H54 (cell line): ENCODE measurements around the gene LAP3.
"Not testable (repeated sequence)": the region's sequence is repeated elsewhere in the genome, so short reads cannot be mapped to it uniquely, and the experiment has no call there.

ENCODE experiments used
- DNase-seq: peaks from one replicate; pipeline ENCODE4 v3.0.0; 2011; ENCODE audit warnings: low spot score, mixed read lengths; ENCODE audit not compliant: insufficient read length
- FAIRE-seq: peaks from 3 replicates; lab custom pipeline; 2011; peaks lifted over from hg19 to GRCh38; lab: Jason Lieb, UNC
- POLR2A ChIP-seq: IDR thresholded peaks from 2 replicates; pipeline ENCODE4 v1.6.1; 2011; ENCODE audit warnings: low read depth, mild to moderate bottlenecking, low read length

Gene LAP3

DNA sequence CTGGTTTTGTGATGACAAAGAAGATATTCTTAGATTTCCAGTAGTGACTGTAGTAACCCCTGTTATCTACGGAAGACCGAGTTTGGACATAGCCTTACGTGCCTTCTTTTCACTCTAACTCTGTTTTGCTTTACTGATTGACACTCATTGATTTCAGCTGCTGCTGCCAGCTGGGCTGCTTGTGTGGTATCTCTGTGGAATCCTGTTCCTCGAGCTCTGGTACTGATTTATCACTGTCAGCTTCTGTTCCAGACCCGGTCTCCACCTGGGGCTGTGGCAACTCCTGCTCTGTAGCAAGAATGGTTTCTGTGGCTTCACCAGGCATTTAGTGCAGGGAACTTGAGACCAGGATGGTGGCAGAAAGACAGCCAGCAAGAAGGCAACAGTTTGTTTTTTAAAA lies 24.6 kb upstream of the LAP3 start:
- no peak for TF ChIP-seq POLR2A
- DNase-seq (no peak), FAIRE-seq (no peak)

DNA sequence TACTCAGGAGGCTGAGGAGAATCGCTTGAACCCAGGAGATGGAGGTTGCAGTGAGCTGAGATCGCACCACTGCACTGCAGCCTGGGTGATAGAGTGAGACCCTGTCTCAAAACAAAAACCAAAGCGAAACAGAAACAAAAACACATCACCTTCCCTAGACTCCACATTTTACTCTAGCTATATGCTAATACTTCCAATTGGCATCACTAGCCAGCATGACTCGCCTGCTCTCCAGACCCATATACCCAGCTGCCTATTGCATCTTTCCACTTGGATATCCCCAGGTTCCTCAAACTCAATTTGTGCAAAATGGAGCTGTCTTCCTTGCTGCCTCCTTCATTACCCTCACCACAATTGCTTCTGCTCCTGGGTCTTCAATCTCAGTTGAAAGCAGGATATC lies 22.4 kb upstream of the LAP3 start:
- DNase-seq (no peak), FAIRE-seq (no peak)
- no peak for TF ChIP-seq POLR2A

DNA sequence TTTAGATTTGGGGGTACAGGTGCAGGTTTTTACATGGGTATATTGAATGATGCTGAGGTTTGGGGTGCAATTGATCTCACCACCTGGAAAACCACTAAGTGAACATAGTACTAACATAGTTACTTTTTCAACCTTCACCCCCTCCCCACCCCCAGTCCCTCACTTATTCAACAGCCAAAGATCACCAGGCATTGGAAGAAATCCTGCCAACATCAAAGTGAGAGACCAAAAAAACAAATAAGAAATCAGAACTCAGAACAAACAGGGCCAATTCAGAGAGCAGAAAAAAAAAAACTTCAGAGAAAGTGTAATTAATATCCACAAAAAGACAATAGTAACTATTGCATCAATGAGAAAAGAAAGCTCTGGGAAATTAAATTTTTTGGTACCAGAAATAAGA lies 20.5 kb upstream of the LAP3 start:
- no peak for TF ChIP-seq POLR2A
- FAIRE-seq (no peak), DNase-seq (no peak)

DNA sequence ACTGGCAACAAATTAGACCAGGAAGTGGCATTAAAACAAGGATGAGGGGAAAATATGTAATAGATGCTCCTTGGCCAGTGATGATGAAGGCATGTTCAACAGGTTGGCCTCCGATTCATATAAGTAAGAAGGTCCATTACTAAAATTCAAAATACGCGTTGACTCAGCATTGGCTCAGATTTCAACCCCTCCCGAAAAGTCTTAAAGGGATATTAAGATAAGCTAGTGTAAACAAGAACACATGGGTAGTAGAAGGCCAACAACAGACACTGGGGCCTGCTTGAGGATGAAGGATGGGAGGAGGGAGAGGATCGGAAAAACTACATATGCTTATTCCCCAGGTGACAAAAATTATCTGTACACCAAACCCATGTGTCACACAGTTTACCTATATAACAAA lies 19.1 kb upstream of the LAP3 start:
- FAIRE-seq (no peak), DNase-seq (no peak)
- no peak for TF ChIP-seq POLR2A

DNA sequence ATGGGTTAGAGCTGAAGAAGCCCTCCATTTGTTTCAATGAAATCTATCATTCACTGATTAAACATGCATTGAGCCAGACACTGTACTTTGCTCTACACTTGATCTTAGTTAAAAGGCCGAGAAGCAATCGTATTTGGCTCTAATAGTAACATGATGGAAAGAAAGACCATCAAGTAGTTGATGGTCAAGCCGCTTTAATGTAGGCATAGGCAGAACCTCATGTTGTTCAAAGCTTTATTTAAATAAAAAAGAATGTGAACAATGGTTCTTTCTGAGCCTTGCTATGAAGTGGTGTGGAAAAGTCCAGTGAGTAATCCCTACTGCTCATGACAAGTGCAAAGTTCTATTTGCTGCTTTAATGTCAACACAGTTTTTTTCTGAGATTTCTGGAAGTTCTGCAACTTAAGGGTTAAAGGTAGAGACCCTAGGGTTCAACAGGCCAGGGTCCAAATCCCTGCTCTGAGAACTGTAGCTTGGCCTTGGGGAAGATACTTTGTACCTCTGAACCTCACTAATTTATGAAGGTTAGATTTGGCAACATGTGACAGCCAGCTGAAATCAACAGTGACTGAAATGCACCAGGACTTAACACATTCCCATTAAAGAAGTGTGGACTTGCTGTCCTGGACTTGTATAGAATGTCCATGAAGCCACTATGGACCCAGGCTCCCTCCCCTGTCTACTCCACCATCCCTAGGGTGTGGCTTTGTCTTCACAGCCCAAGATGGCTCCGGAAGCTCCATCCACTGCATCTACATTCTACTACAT lies 17.9 kb upstream of the LAP3 start:
- no peak for TF ChIP-seq POLR2A
- no peak for FAIRE-seq

DNA sequence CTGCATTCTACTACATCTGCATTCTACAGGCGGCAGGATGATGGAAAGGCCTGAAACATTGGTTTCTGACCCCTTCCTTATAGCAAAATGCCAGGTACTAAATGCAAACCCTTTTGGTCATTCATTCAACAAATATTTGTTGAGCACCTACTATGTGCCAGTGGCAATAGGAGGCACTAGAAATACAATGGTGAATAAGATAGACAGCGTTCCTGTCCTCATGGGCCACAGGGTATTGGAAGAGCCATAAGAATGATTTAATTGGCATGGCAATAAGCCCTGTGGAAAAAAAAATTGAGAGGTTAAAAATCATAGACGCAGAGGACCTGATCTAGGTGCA lies 17.3 kb upstream of the LAP3 start:
- no peak for TF ChIP-seq POLR2A
- DNase-seq: no peak
- FAIRE-seq: no peak

More for the DNA sequence above, 17.9 kb upstream of the LAP3 start:
- no peak for DNase-seq

DNA sequence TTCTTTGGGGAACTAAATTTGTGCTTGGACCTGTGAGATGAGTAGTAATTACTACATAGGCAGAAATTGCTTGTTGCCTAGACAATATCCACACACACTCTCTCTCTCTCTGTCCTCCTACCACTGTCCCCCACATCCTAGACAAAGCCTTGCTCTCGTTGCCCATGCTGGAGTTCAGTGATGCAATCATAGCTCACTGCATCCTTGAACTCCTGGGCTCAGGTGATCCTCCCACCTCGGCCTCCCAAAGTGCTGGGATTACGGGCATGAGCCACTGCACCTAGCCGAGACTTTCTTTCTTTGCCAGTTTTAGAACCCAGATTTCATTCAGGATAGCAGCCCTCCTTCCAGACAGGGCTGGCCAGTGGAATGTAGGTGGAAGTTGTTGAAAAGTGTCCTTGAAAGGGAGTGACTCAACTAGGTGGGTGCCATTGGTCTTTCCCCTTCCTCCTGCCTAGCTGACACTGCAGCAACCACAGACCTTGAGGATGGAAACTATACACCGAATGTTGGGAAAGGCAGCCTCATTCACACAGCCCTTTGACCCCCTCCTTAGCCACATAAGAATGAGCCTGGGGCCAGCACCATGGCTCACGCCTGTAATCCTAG lies 16.8 kb upstream of the LAP3 start:
- FAIRE-seq: no peak
- no peak for DNase-seq
- TF ChIP-seq POLR2A: no peak

DNA sequence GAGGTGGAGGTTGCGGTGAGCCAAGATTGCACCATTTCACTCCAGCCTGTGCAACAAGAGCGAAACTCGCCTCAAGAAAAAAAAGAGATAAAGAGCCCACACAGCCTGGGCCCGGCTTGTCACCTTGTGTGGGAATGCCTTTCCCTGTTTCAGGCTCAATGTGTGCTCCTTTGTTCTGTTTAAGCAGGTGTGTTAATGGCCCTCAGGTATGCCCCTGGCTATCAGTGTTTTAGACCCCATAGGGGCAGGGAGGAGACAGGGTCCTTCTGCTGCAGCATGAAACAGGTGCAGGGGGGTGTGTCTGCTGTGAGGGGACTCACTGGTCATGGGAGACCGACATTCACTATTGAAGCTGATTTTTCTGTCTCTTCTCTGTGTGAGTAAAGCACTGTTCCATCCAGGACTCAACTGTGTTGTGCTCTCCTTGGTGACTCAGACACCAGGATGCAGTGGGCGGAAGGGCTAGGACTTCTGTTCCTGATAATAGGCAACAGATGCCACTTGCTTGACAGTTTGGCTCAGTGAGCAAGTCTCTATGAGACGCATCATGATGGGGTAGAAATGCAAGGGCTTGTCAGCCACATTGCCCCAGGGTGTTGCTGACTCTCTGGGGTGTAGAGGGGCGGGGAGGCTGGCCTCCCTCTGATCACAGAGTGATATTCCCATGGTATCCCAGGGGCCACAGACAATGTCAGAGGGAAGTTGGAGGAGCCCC lies 15.6 kb upstream of the LAP3 start:
- FAIRE-seq (no peak), DNase-seq (no peak)
- TF ChIP-seq POLR2A: no peak

DNA sequence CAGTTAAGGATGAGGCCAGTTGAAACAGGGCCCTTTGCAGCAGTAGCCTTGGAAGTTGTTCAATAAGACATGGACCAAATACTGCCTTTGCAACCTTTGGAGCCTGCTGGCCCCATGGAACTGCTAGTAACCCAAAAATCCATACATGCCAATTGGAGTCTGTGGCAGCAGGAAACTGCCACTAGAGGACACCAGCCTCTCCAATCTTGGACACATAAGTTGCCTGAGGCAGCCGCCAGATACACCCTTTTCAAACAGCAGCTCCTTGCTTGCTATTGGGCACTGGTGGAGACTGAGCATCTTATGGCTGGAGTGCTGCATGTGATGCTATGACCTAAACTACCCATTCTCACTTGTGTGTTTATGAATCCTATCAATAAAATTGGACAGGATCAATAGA lies 14.8 kb upstream of the LAP3 start:
- no peak for FAIRE-seq
- DNase-seq: no peak
- no peak for TF ChIP-seq POLR2A

DNA sequence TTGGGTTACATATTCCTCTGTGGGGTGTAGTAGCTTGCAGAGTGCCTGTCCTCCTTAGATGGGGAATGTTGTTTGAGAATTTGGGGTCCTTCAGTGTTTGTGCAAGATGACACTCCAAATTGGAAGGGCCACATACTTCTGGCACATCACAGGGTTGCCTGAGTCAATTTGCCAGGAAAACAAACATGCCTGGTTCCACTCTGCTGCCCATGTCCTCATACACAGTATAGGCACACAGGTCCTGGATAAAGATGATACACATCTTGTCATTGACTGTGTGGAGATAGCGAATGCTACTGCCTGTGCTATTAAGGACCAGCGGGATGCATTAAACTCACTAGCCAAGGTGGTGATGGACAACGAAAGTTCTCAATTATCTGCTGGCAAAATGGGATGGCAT lies 11.2 kb upstream of the LAP3 start:
- DNase-seq (no peak), FAIRE-seq (no peak)
- no peak for TF ChIP-seq POLR2A

DNA sequence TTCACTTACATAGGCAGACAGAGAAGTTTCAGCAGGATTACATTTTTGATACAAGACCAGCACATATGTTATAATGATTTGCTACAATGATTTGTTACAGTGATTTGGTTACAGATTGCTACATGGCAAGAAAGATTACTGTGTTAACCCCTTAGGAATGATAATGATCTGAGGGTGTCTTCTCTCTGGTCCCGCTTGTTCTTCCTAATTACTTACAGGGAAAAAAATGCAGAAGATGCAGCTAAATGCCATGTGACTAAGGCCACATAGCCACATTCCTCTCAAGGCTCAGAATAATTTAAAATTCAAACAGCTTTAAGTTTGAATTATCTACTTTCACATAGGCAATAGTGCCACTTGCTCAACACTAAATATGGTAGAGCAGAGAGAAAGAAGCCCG lies 9.7 kb upstream of the LAP3 start:
- TF ChIP-seq POLR2A: no peak
- no peak for FAIRE-seq
- no peak for DNase-seq

DNA sequence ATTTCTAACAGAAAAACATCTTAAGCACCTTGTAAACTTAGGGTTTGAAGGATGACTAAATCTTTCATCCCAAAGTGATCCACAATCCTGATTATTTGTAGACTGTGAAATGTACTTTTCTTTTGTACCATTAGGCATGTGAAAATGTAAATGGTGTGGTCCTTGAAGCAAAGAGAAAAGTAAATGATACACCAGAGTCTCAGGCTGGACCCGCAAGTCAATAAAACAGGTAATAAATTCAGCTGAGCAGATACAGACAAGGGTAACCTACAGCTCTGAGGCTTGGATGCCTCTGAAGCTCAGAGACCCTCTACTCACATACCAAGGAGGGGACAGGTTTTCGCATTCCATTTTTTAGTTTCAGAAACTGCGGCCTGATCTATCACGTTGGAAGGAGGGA lies 2.8 kb upstream of the LAP3 start:
- FAIRE-seq (no peak), DNase-seq (no peak)
- no peak for TF ChIP-seq POLR2A

DNA sequence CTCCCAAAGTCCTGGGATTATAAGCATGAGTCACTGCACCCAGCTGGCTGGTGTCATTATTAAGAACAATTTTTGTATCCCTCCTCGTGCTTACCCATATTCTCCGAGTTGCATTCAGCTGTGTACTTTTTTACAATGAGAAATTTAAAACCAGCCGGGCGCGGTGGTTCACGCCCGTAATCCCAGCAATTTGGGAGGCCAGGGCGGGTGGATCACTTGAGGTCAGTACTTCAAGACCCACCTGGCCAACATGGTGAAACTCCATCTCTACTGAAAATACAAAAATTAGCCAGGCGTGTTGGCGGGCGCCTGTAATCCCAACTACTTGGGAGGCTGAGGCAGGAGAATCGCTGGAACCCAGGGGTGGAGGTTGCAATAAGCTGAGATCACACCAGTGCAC lies 1.8 kb upstream of the LAP3 start:
- FAIRE-seq: not testable (repeated sequence)

DNA sequence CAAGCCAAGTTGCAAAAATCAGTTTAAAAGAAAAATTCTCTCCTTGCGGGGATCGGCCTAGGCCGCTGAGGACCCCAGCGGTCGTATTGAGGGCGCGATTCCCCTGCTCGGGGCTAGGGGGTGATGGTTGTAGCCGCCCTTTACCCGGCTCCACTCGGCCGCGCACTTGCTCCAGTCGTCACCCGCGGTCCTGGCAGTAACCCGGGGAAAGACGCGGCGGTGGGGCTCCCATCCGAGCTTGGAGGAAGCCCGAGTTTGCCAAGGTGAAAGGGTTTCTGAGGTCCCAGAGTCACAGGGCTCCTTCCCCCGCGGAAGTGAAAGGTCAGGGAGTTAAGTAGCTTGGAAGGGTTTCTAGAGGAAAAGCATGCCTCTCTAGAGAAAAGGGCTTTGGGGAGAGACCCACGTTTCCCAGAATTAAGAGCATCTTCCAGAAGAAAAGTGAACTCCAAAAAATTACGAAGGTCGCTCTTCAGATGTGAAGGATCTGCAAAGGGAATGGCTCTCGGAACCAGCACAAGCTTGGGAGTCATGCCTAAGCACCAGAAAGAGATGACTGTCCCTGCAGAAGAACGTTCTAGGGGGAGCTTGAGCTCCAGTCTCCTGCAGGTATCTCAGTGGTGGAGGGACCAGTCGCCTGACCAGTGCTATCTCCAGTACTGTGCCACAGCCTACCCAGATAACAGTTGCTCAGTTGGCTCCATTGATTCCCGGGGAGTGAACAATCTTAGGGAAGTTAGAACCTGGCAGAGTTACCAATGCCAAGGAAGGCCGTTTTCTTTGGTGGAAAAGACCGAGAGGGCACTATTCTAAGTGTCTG lies 875 bp downstream of the LAP3 start:
- DNase-seq (no peak), FAIRE-seq (no peak)
- TF ChIP-seq POLR2A: no peak

More for the DNA sequence above, 1.8 kb upstream of the LAP3 start:
- DNase-seq: not testable (repeated sequence)
